HEK293 (cell line): Measurements from ENCODE around the gene LOXL1.

Experiments used
- GLIS1 ChIP-seq: fragments of 450-650 bp; formaldehyde crosslinking; IDR thresholded peaks from 2 replicates; pipeline ENCODE4 v1.5.1; 2016; ENCODE audit warnings: missing biosample characterization, missing genetic modification characterization
- GLIS2 ChIP-seq: fragments of 450-650 bp; formaldehyde crosslinking; IDR thresholded peaks from 2 replicates; pipeline ENCODE4 v1.5.1; 2016; ENCODE audit warnings: missing biosample characterization, missing genetic modification characterization
- HOXD13 ChIP-seq: sonication (generic); formaldehyde crosslinking; IDR thresholded peaks from 2 replicates; pipeline ENCODE4 v1.8.0; 2022; ENCODE audit warnings: missing genetic modification reagents, borderline replicate concordance
- IKZF3 ChIP-seq: fragments of 450-650 bp; IDR thresholded peaks from 2 replicates; pipeline ENCODE4 v1.5.0; 2018; ENCODE audit warnings: missing biosample characterization, mild to moderate bottlenecking, missing genetic modification characterization, moderate library complexity
- KLF8 ChIP-seq: fragments of 450-650 bp; formaldehyde crosslinking; IDR thresholded peaks from 2 replicates; pipeline ENCODE4 v1.5.1; 2016; ENCODE audit warnings: missing biosample characterization, missing genetic modification characterization
- MYNN ChIP-seq: fragments of 450-650 bp; formaldehyde crosslinking; IDR thresholded peaks from 2 replicates; pipeline ENCODE4 v1.5.1; 2016; ENCODE audit warnings: missing biosample characterization, missing genetic modification characterization, borderline replicate concordance
- MZF1 ChIP-seq: fragments of 450-650 bp; formaldehyde crosslinking; IDR thresholded peaks from 2 replicates; pipeline ENCODE4 v1.5.1; 2017; ENCODE audit warnings: missing biosample characterization, missing genetic modification characterization, borderline replicate concordance
- SP7 ChIP-seq: fragments of 450-650 bp; formaldehyde crosslinking; IDR thresholded peaks from 2 replicates; pipeline ENCODE4 v1.5.1; 2016; ENCODE audit warnings: missing biosample characterization, missing genetic modification characterization
- ZBTB48 ChIP-seq: fragments of 450-650 bp; formaldehyde crosslinking; IDR thresholded peaks from 2 replicates; pipeline ENCODE4 v1.5.1; 2016; ENCODE audit warnings: missing biosample characterization, missing genetic modification characterization
- ZNF133 ChIP-seq: fragments of 450-650 bp; formaldehyde crosslinking; IDR thresholded peaks from 2 replicates; pipeline ENCODE4 v1.5.1; 2016; ENCODE audit warnings: missing biosample characterization, missing genetic modification characterization
- ZNF324 ChIP-seq: fragments of 450-650 bp; formaldehyde crosslinking; IDR thresholded peaks from 2 replicates; pipeline ENCODE4 v1.5.1; 2016; ENCODE audit warnings: missing biosample characterization, missing genetic modification characterization
- ZNF341 ChIP-seq: fragments of 450-650 bp; formaldehyde crosslinking; IDR thresholded peaks from 2 replicates; pipeline ENCODE4; 2016; ENCODE audit warnings: low read depth, missing biosample characterization, missing genetic modification characterization
- ZNF354C ChIP-seq: fragments of 450-650 bp; formaldehyde crosslinking; IDR thresholded peaks from 2 replicates; pipeline ENCODE4 v1.5.1; 2016; ENCODE audit warnings: missing biosample characterization, missing genetic modification characterization, low read depth, borderline replicate concordance
- ZNF501 ChIP-seq: fragments of 450-650 bp; formaldehyde crosslinking; IDR thresholded peaks from 2 replicates; pipeline ENCODE4 v1.5.1; 2016; ENCODE audit warnings: missing biosample characterization, missing genetic modification characterization
- ZNF561 ChIP-seq: fragments of 450-650 bp; IDR thresholded peaks from 2 replicates; pipeline ENCODE4 v1.5.1; 2018; ENCODE audit warnings: missing biosample characterization, missing genetic modification characterization, borderline replicate concordance
- ZSCAN16 ChIP-seq: fragments of 450-650 bp; formaldehyde crosslinking; IDR thresholded peaks from 2 replicates; pipeline ENCODE4 v1.5.1; 2016; ENCODE audit warnings: missing biosample characterization, missing genetic modification characterization
- ZSCAN30 ChIP-seq: fragments of 450-650 bp; IDR thresholded peaks from 2 replicates; pipeline ENCODE4 v1.5.1; 2018; ENCODE audit warnings: missing biosample characterization, mild to moderate bottlenecking, missing genetic modification characterization, moderate library complexity
- TF ChIP-seq, protein P1 (sequence below): fragments of 450-650 bp; formaldehyde crosslinking; IDR thresholded peaks from 2 replicates; pipeline ENCODE4 v1.5.1; 2016; ENCODE audit warnings: missing biosample characterization, missing genetic modification characterization
- TF ChIP-seq, protein P2 (sequence below): fragments of 450-650 bp; formaldehyde crosslinking; IDR thresholded peaks from 2 replicates; pipeline ENCODE4 v1.5.1; 2016; ENCODE audit warnings: missing biosample characterization, missing genetic modification characterization
- TF ChIP-seq, protein P3 (sequence below): fragments of 450-650 bp; formaldehyde crosslinking; IDR thresholded peaks from 2 replicates; pipeline ENCODE4 v1.5.1; 2016; ENCODE audit warnings: missing biosample characterization, missing genetic modification characterization
- TF ChIP-seq, protein P4 (sequence below): fragments of 450-650 bp; formaldehyde crosslinking; IDR thresholded peaks from 2 replicates; pipeline ENCODE4 v1.5.1; 2017; ENCODE audit warnings: missing biosample characterization, missing genetic modification characterization
- TF ChIP-seq, protein P5 (sequence below): fragments of 450-650 bp; formaldehyde crosslinking; IDR thresholded peaks from 2 replicates; pipeline ENCODE4 v1.5.1; 2016; ENCODE audit warnings: missing biosample characterization, missing genetic modification characterization
- TF ChIP-seq, protein P6 (sequence below): fragments of 450-650 bp; formaldehyde crosslinking; IDR thresholded peaks from 2 replicates; pipeline ENCODE4 v1.5.1; 2016; ENCODE audit warnings: missing biosample characterization, missing genetic modification characterization
- TF ChIP-seq, protein P7 (sequence below): fragments of 450-650 bp; formaldehyde crosslinking; IDR thresholded peaks from 2 replicates; pipeline ENCODE4 v1.5.1; 2016; ENCODE audit warnings: missing biosample characterization, missing genetic modification characterization
- TF ChIP-seq, protein P8 (sequence below): fragments of 450-650 bp; formaldehyde crosslinking; IDR thresholded peaks from 2 replicates; pipeline ENCODE4 v1.5.1; 2017; ENCODE audit warnings: missing biosample characterization, missing genetic modification characterization

The LOXL1 gene

DNA sequence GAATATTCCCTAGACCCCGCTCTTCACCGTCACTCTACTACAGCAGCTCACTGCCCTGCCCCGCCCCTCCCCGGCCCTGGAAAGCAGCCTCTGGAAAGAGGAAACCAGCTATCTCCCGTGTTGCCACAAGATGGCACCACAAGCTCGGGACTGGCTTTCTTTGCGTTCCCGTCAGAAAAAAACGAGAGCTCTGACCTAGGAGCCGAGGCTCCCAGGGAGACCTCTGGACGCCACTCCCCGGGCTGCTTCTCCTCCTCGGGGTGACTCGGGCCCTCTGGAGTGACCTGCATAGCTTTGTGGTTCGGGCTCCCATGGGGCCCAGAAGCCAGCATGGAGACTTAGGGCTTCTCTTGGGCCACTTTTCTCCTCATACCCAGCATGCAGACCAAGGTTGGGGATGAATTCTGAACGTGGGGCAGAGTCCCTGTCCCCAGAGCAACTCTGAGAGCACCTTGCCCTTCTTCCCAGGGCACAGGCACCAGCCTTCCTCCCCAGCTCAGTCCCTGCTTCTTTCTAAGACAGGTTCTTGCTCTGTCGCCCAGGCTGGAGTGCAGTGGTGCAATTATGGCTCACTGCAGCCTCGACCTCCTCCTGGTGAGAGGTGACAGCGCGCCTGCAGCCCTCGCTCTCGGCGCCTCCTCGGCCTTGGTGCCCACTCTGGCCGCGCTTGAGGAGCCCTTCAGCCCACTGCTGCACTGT is 46.9 kb downstream of the LOXL1 start (continued):
- TF ChIP-seq, protein P1, sequence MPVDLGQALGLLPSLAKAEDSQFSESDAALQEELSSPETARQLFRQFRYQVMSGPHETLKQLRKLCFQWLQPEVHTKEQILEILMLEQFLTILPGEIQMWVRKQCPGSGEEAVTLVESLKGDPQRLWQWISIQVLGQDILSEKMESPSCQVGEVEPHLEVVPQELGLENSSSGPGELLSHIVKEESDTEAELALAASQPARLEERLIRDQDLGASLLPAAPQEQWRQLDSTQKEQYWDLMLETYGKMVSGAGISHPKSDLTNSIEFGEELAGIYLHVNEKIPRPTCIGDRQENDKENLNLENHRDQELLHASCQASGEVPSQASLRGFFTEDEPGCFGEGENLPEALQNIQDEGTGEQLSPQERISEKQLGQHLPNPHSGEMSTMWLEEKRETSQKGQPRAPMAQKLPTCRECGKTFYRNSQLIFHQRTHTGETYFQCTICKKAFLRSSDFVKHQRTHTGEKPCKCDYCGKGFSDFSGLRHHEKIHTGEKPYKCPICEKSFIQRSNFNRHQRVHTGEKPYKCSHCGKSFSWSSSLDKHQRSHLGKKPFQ (tag by site-specific recombination) = no peak
- TF ChIP-seq, protein P2, sequence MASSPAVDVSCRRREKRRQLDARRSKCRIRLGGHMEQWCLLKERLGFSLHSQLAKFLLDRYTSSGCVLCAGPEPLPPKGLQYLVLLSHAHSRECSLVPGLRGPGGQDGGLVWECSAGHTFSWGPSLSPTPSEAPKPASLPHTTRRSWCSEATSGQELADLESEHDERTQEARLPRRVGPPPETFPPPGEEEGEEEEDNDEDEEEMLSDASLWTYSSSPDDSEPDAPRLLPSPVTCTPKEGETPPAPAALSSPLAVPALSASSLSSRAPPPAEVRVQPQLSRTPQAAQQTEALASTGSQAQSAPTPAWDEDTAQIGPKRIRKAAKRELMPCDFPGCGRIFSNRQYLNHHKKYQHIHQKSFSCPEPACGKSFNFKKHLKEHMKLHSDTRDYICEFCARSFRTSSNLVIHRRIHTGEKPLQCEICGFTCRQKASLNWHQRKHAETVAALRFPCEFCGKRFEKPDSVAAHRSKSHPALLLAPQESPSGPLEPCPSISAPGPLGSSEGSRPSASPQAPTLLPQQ = peak; percentile 69
- TF ChIP-seq, protein P3, sequence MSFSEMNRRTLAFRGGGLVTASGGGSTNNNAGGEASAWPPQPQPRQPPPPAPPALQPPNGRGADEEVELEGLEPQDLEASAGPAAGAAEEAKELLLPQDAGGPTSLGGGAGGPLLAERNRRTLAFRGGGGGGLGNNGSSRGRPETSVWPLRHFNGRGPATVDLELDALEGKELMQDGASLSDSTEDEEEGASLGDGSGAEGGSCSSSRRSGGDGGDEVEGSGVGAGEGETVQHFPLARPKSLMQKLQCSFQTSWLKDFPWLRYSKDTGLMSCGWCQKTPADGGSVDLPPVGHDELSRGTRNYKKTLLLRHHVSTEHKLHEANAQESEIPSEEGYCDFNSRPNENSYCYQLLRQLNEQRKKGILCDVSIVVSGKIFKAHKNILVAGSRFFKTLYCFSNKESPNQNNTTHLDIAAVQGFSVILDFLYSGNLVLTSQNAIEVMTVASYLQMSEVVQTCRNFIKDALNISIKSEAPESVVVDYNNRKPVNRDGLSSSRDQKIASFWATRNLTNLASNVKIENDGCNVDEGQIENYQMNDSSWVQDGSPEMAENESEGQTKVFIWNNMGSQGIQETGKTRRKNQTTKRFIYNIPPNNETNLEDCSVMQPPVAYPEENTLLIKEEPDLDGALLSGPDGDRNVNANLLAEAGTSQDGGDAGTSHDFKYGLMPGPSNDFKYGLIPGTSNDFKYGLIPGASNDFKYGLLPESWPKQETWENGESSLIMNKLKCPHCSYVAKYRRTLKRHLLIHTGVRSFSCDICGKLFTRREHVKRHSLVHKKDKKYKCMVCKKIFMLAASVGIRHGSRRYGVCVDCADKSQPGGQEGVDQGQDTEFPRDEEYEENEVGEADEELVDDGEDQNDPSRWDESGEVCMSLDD (tag by site-specific recombination) = no peak
- TF ChIP-seq, protein P4, sequence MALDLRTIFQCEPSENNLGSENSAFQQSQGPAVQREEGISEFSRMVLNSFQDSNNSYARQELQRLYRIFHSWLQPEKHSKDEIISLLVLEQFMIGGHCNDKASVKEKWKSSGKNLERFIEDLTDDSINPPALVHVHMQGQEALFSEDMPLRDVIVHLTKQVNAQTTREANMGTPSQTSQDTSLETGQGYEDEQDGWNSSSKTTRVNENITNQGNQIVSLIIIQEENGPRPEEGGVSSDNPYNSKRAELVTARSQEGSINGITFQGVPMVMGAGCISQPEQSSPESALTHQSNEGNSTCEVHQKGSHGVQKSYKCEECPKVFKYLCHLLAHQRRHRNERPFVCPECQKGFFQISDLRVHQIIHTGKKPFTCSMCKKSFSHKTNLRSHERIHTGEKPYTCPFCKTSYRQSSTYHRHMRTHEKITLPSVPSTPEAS (tag by site-specific recombination) = no peak
- TF ChIP-seq, protein P5, sequence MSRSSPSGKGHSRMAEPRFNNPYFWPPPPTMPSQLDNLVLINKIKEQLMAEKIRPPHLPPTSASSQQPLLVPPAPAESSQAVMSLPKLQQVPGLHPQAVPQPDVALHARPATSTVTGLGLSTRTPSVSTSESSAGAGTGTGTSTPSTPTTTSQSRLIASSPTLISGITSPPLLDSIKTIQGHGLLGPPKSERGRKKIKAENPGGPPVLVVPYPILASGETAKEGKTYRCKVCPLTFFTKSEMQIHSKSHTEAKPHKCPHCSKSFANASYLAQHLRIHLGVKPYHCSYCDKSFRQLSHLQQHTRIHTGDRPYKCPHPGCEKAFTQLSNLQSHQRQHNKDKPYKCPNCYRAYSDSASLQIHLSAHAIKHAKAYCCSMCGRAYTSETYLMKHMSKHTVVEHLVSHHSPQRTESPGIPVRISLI = peak; percentile 97
- peak; percentile 41; the same call in 1 of the 2 replicates for TF ChIP-seq ZNF501 (tag by site-specific recombination)
- TF ChIP-seq, protein P6, sequence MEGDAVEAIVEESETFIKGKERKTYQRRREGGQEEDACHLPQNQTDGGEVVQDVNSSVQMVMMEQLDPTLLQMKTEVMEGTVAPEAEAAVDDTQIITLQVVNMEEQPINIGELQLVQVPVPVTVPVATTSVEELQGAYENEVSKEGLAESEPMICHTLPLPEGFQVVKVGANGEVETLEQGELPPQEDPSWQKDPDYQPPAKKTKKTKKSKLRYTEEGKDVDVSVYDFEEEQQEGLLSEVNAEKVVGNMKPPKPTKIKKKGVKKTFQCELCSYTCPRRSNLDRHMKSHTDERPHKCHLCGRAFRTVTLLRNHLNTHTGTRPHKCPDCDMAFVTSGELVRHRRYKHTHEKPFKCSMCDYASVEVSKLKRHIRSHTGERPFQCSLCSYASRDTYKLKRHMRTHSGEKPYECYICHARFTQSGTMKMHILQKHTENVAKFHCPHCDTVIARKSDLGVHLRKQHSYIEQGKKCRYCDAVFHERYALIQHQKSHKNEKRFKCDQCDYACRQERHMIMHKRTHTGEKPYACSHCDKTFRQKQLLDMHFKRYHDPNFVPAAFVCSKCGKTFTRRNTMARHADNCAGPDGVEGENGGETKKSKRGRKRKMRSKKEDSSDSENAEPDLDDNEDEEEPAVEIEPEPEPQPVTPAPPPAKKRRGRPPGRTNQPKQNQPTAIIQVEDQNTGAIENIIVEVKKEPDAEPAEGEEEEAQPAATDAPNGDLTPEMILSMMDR (tag by site-specific recombination) = peak; percentile 95
- peak; percentile 52; the same call in 1 of the 2 replicates for TF ChIP-seq ZBTB48 (tag by site-specific recombination)
- no peak for TF ChIP-seq ZNF341
- no peak for TF ChIP-seq ZNF561 (tag by site-specific recombination)
- no peak for TF ChIP-seq HOXD13
- TF ChIP-seq KLF8 (tag by site-specific recombination) = peak; percentile 32; the same call in 1 of the 2 replicates
- TF ChIP-seq SP7 (tag by site-specific recombination) = 0 out of 2 replicates have a peak, but pooled peaks have one; percentile 30
- TF ChIP-seq, protein P7, sequence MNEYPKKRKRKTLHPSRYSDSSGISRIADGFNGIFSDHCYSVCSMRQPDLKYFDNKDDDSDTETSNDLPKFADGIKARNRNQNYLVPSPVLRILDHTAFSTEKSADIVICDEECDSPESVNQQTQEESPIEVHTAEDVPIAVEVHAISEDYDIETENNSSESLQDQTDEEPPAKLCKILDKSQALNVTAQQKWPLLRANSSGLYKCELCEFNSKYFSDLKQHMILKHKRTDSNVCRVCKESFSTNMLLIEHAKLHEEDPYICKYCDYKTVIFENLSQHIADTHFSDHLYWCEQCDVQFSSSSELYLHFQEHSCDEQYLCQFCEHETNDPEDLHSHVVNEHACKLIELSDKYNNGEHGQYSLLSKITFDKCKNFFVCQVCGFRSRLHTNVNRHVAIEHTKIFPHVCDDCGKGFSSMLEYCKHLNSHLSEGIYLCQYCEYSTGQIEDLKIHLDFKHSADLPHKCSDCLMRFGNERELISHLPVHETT (tag by site-specific recombination) = no peak
- TF ChIP-seq GLIS1 (tag by site-specific recombination) = peak; percentile 73
- TF ChIP-seq ZSCAN30 (tag by site-specific recombination) = peak; percentile 67
- no peak for TF ChIP-seq ZSCAN16 (tag by site-specific recombination)
- peak; percentile 41; the same call in 1 of the 2 replicates for TF ChIP-seq GLIS2 (tag by site-specific recombination)
- TF ChIP-seq MYNN (tag by site-specific recombination) = no peak
- TF ChIP-seq, protein P8, sequence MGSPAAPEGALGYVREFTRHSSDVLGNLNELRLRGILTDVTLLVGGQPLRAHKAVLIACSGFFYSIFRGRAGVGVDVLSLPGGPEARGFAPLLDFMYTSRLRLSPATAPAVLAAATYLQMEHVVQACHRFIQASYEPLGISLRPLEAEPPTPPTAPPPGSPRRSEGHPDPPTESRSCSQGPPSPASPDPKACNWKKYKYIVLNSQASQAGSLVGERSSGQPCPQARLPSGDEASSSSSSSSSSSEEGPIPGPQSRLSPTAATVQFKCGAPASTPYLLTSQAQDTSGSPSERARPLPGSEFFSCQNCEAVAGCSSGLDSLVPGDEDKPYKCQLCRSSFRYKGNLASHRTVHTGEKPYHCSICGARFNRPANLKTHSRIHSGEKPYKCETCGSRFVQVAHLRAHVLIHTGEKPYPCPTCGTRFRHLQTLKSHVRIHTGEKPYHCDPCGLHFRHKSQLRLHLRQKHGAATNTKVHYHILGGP = peak; percentile 65; the same call in 1 of the 2 replicates
- 0 out of 2 replicates have a peak, but pooled peaks have one; percentile 70 for TF ChIP-seq ZNF324 (tag by site-specific recombination)
- TF ChIP-seq IKZF3 (tag by site-specific recombination) = peak; percentile 77
- TF ChIP-seq ZNF354C (tag by site-specific recombination) = no peak
- TF ChIP-seq MZF1 (tag by site-specific recombination) = no peak
- TF ChIP-seq ZNF133 (tag by site-specific recombination) = no peak
